ENCODE data around the gene TSN. TPM values are rescaled to one million over a fixed set of nuclear protein-coding genes. Genes with fewer than 3 reads are reported as not detected.

TSN gene
- total and polyA plus RNA-seq, 10 of the 15 experiments (the other 5 are each of a cell fraction or from before 2014, with no cell fraction given) = 45.6 to 102 (median 59.2) TPM

- ChIA-PET SMC1A (ENCODE audit: uncharacterized antibody, unreplicated experiment) (interaction anchor here (0.8 kb wide), 1 partner anchor 191 kb away, joined by 3 read pairs; no protein-coding TSS in a partner anchor), RAD21 (ENCODE audit: unreplicated experiment) (no interaction called here), POLR2A (no interaction called here), CTCF (no interaction called here)
- DNase-seq (ENCODE audit: low read depth, low spot score) (no peak), ATAC-seq (no peak), FAIRE-seq (no peak)
- Histone ChIP-seq H3K4me2 (ENCODE audit: control insufficient read depth, insufficient read depth) (no peak overlapping the region), H3K4me3 (no peak overlapping the region), H4K20me1 (ENCODE audit: control insufficient read depth, insufficient read depth) (no peaks in the 10 kb centered on the region), H3K27ac (ENCODE audit: control insufficient read depth, insufficient read depth) (no peak overlapping the region), H3K27me3 (replicated peaks in 1 of 2; ENCODE audit: control insufficient read depth in 2 of 2, insufficient read depth in 2 of 2, low read length in 1 of 2) (no peaks in the 10 kb centered on the region), H3K9me3 (replicated peaks; ENCODE audit: control insufficient read depth, insufficient read depth, low read length) (no peaks in the 10 kb centered on the region), H3K36me3 (ENCODE audit: control insufficient read depth in 2 of 2, insufficient read depth in 2 of 2, low read length in 1 of 2) (peaks cover 2 to 5% of the 10 kb centered on the region in 2 experiments; a peak in 3 of 4 replicates), H3K4me1 (ENCODE audit: control insufficient read depth, insufficient read depth, low read length) (no peaks in the 10 kb centered on the region), H3K79me2 (ENCODE audit: control insufficient read depth, insufficient read depth, low read length) (no peaks in the 10 kb centered on the region), H2AFZ (ENCODE audit: control insufficient read depth, low read depth, low read length) (no peak overlapping the region), H3K9ac (ENCODE audit: control insufficient read depth, insufficient read depth, low read length) (no peak overlapping the region)
- BruUV-seq (replicated peaks) = no TSS peak
- in situ Hi-C loops (cut with MboI) = loop anchor here (25.0 kb wide), 1 partner anchor 636 kb away; no protein-coding TSS in a partner anchor
- 61% methylated on average over 5 of the region's 5 CpGs for WGBS (ENCODE audit: insufficient coverage, insufficient replicate concordance, low lambda C conversion rate, missing lambda C conversion rate)
- TF ChIP-seq RAD51 (IDR thresholded peaks at IDR 0.05) (no peak), KLF5 (IDR thresholded peaks at IDR 0.05; ENCODE audit: partially characterized antibody) (no peak), ZZZ3 (IDR thresholded peaks at IDR 0.05; ENCODE audit: control insufficient read depth, insufficient read length, low read depth) (no peak), RBBP5 (conservative IDR thresholded peaks at IDR 0.05) (no peak), MLLT1 (IDR thresholded peaks at IDR 0.05) (no peak), SUPT20H (IDR thresholded peaks at IDR 0.05; ENCODE audit: borderline replicate concordance, control insufficient read depth, low read depth, low read length) (no peak), YBX1 (IDR thresholded peaks at IDR 0.05) (no peak), NFYA (IDR thresholded peaks at IDR 0.05; ENCODE audit: borderline replicate concordance, low read depth, low read length) (no peak), BCL11A (IDR thresholded peaks at IDR 0.05; ENCODE audit: low read depth, low read length) (no peak), SMAD5 (IDR thresholded peaks at IDR 0.05; ENCODE audit: low read depth) (no peak), GABPA (IDR thresholded peaks at IDR 0.05; ENCODE audit: low read depth) (no peak), MAX (IDR thresholded peaks at IDR 0.05; ENCODE audit: low read depth, low read length) (no peak), CHD2 (IDR thresholded peaks at IDR 0.05; ENCODE audit: borderline replicate concordance, low read depth, low read length) (no peak)
- intact Hi-C loops (cut with micrococcal nuclease; ENCODE audit: unreplicated experiment) = no loop called here
Observed at GRCh38 chr2:121723316-121723715, 32.1 kb upstream of the TSN start.
